Nephron (organoid): ENCODE data around the gene CFAP54.

Experiments used
- H3K27ac Mint-ChIP-seq, 3 experiments: 2 replicates each; pipeline ENCODE4 v1.8.0; 2020; ENCODE audit warnings: mixed read lengths in 3 of 3, mild to moderate bottlenecking in 2 of 3, moderate library complexity in 1 of 3
- H3K27me3 Mint-ChIP-seq: 2 replicates; pipeline ENCODE4 v1.8.0; 2021; ENCODE audit warnings: low read depth, mild to moderate bottlenecking, moderate library complexity, mixed read lengths
- H3K36me3 Mint-ChIP-seq: 2 replicates; pipeline ENCODE4 v1.8.0; 2020; ENCODE audit warnings: low read depth, mixed read lengths
- H3K4me1 Mint-ChIP-seq: 2 replicates; pipeline ENCODE4 v1.8.0; 2020; ENCODE audit warnings: mixed read lengths
- H3K4me3 Mint-ChIP-seq, 3 experiments: 2 replicates each; pipeline ENCODE4 v1.8.0; 2020; ENCODE audit warnings: mild to moderate bottlenecking in 3 of 3, mixed read lengths in 3 of 3, moderate library complexity in 2 of 3
- H3K9me3 Mint-ChIP-seq: 2 replicates; pipeline ENCODE4 v1.8.0; 2020; ENCODE audit warnings: mixed read lengths
- CTCF ChIP-seq, 3 experiments: fragments of 200-600 bp; sonication (generic); IDR thresholded peaks; one replicate each; pipeline ENCODE4 v1.5.0; 2021; ENCODE audit warnings: antibody characterized with exemption in 3 of 3; ENCODE audit not compliant: unreplicated experiment in 3 of 3

CFAP54 gene

GRCh38 chr12:96729886-96730285 lies 240.5 kb downstream of the CFAP54 start:
- Mint-ChIP-seq H3K4me1 (peaks cover 5% of the 10 kb centered on the region), H3K36me3 (no peaks in the 10 kb centered on the region), H3K4me3 (no peak overlapping the region), H3K9me3 (peaks cover 2% of the 10 kb centered on the region), H3K27ac (no peak overlapping the region), H3K27me3 (no peaks in the 10 kb centered on the region)
- no peak for TF ChIP-seq CTCF (IDR thresholded peaks at IDR 0.05; ENCODE audit: unreplicated experiment in 3 of 3)

GRCh38 chr12:96743606-96744005 lies 254.2 kb downstream of the CFAP54 start:
- Mint-ChIP-seq H3K4me1 (no peaks in the 10 kb centered on the region), H3K4me3 (no peak overlapping the region), H3K27me3 (peaks cover 3% of the 10 kb centered on the region), H3K9me3 (no peaks in the 10 kb centered on the region), H3K36me3 (no peaks in the 10 kb centered on the region), H3K27ac (no peak overlapping the region)
- TF ChIP-seq CTCF (IDR thresholded peaks at IDR 0.05; ENCODE audit: unreplicated experiment in 3 of 3), result no peak

- Mint-ChIP-seq H3K27me3 (no peaks in the 10 kb centered on the region), H3K4me1 (no peaks in the 10 kb centered on the region), H3K36me3 (no peaks in the 10 kb centered on the region), H3K9me3 (no peaks in the 10 kb centered on the region), H3K27ac (no peak overlapping the region), H3K4me3 (no peak overlapping the region)
- no peak for TF ChIP-seq CTCF (IDR thresholded peaks at IDR 0.05; ENCODE audit: unreplicated experiment in 3 of 3)
Observed at GRCh38 chr12:96749999-96750398, 260.6 kb downstream of the CFAP54 start.

- no peak for TF ChIP-seq CTCF (IDR thresholded peaks at IDR 0.05; ENCODE audit: unreplicated experiment in 3 of 3)
- Mint-ChIP-seq H3K27me3 (no peaks in the 10 kb centered on the region), H3K27ac (no peak overlapping the region), H3K36me3 (no peaks in the 10 kb centered on the region), H3K4me1 (no peaks in the 10 kb centered on the region), H3K9me3 (no peaks in the 10 kb centered on the region), H3K4me3 (no peak overlapping the region)
Observed at GRCh38 chr12:96751626-96752025, 262.2 kb downstream of the CFAP54 start.

GRCh38 chr12:96752211-96752610 lies 262.8 kb downstream of the CFAP54 start:
- no peak for TF ChIP-seq CTCF (IDR thresholded peaks at IDR 0.05; ENCODE audit: unreplicated experiment in 3 of 3)
- no peak overlapping the region for H3K4me3 Mint-ChIP-seq
- no peaks in the 10 kb centered on the region for H3K4me1 Mint-ChIP-seq
- H3K27me3 Mint-ChIP-seq, result no peaks in the 10 kb centered on the region
- no peak overlapping the region for H3K27ac Mint-ChIP-seq
- H3K9me3 Mint-ChIP-seq, result no peaks in the 10 kb centered on the region
- H3K36me3 Mint-ChIP-seq, result no peaks in the 10 kb centered on the region

- H3K4me1 Mint-ChIP-seq, result peaks cover 6% of the 10 kb centered on the region
- no peaks in the 10 kb centered on the region for H3K36me3 Mint-ChIP-seq
- no peak for TF ChIP-seq CTCF (IDR thresholded peaks at IDR 0.05; ENCODE audit: unreplicated experiment in 3 of 3)
- H3K27me3 Mint-ChIP-seq, result peaks cover 4% of the 10 kb centered on the region
- no peak overlapping the region for H3K4me3 Mint-ChIP-seq
- no peaks in the 10 kb centered on the region for H3K9me3 Mint-ChIP-seq
- no peak overlapping the region for H3K27ac Mint-ChIP-seq
Observed at GRCh38 chr12:96766232-96766631, 276.9 kb downstream of the CFAP54 start.
